IPS-18a (cell line): ENCODE data around the gene AGTR1.

Experiments
- H3K27ac ChIP-seq: one replicate; pipeline ENCODE4 v1.5.1; 2013; ENCODE audit warnings: low read length
- H3K27me3 ChIP-seq: one replicate; pipeline ENCODE4 v1.6.1; 2013; ENCODE audit warnings: mild to moderate bottlenecking, low read length; ENCODE audit not compliant: control insufficient read depth, insufficient read depth
- H3K36me3 ChIP-seq: one replicate; pipeline ENCODE4 v1.6.1; 2013; ENCODE audit warnings: low read depth, low read length; ENCODE audit not compliant: control insufficient read depth
- H3K4me1 ChIP-seq: one replicate; pipeline ENCODE4 v1.6.1; 2013; ENCODE audit warnings: low read depth, low read length; ENCODE audit not compliant: control insufficient read depth
- H3K4me3 ChIP-seq: one replicate; pipeline ENCODE4 v1.5.1; 2013; ENCODE audit warnings: low read length
- H3K9ac ChIP-seq: one replicate; pipeline ENCODE4 v1.6.1; 2013; ENCODE audit warnings: mild to moderate bottlenecking, low read length, moderate library complexity
- H3K9me3 ChIP-seq: one replicate; pipeline ENCODE4 v1.6.1; 2013; ENCODE audit warnings: low read depth, low read length; ENCODE audit not compliant: control insufficient read depth

AGTR1 gene

DNA sequence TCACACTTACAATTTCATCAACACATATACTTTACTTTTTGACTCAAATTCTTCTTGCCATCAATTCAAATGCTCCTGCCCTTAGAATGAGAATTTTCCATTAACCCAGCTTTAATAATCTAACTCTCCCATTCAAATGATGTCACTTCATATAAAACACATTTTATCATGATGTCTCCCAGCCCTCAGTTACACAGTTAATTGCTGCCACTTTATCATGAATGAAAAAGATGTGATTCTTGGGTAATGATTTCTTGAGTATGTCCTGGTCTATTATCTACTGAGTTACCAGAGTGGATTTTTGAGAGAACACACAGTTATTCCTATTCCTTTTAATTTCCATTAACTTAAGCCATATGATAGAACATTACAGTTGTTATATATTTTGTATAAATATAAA lies 7.6 kb downstream of the AGTR1 start:
- Histone ChIP-seq H3K9me3 (no peaks in the 10 kb centered on the region), H3K27ac (no peak overlapping the region), H3K9ac (no peak overlapping the region), H3K4me3 (no peak overlapping the region), H3K36me3 (no peaks in the 10 kb centered on the region), H3K27me3 (no peaks in the 10 kb centered on the region), H3K4me1 (no peaks in the 10 kb centered on the region)

DNA sequence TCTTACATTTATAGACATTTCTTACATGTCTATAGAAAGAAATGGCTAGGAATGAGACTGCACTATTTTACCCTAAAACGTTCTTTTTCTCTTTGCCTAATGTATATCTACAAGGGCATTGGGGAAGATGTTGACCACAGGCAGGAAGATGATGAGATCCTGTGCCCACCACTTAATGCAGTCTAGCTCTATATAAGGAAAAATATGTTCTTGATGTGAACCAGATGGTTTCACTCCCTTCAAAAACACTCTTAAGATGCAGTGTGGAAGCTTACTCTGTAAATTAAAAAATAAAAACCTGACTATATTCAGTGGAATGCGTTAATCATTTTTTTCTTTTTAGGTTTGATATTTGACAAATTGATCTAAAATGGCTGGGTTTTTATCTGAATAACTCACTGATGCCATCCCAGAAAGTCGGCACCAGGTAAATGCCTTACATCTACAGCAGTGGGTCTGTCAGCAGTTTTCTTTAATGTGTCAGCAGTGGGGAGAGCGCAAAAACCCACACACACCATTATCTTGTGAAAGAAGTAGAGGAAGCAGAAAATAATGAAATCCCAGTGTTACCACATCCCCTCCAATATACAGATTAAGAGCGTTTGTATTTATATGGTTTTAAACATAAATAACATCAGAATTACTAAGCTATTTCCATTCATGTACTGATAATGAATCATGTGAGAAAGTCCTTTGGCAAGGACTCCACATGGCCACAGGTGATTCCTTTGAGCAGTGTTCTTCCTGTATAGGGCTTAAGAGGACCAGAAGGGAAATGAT lies 10.1 kb downstream of the AGTR1 start:
- Histone ChIP-seq H3K27me3 (no peaks in the 10 kb centered on the region), H3K4me3 (no peak overlapping the region), H3K4me1 (no peaks in the 10 kb centered on the region), H3K36me3 (no peaks in the 10 kb centered on the region), H3K9me3 (no peaks in the 10 kb centered on the region), H3K27ac (no peak overlapping the region), H3K9ac (no peak overlapping the region)

DNA sequence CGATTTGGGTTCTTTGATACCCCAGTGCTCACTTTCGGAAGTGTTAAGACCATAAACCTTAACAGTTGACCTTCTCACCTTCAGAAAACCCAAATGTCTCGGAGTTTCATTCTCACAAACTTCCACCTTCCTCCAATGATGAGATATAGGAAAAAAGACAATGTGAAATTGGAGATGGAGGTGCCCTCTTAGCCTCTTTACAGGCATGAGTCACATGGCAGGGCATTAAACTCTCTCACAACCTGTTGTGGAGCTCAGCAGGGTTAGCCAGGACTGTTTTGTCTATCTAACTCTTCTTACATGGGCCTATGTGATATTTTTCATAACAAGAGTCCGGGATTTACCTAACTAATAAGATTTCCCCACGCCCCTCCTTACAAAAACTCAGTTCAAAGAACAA lies 10.7 kb downstream of the AGTR1 start:
- Histone ChIP-seq H3K9ac (no peak overlapping the region), H3K27me3 (no peaks in the 10 kb centered on the region), H3K4me1 (no peaks in the 10 kb centered on the region), H3K27ac (no peak overlapping the region), H3K4me3 (no peak overlapping the region), H3K36me3 (no peaks in the 10 kb centered on the region), H3K9me3 (no peaks in the 10 kb centered on the region)

DNA sequence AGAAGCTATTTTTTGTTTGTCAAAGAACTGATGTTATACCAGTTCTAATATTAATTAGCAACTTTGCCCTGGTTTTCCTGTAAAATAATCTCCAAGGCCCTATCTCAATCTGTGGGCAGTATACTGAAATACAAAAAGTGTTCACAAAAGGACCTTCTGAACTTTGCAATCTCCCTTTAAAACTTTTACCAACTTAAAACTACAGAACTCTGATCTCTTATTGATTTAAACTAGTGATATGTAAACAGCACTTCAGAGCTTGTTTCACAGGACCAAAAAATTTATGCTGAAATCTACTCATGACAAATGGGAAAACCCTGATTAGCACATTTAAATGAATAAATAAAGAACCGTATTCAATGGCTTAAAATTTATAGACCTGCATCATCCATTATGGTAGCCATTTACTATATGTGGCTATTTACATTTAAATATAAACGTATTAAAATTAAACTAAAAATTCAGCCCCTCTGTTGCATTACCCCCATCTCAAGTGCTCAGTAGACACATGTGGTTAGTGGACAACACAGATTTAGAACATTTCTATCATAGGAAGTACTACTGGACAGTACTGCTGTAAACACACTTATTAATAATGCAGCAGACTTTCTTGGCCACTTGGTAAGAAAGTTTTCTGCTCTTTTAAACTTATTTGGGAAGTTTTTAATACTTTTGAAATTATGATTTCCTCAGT lies 12.0 kb downstream of the AGTR1 start:
- Histone ChIP-seq H3K9ac (no peak overlapping the region), H3K27me3 (no peaks in the 10 kb centered on the region), H3K9me3 (no peaks in the 10 kb centered on the region), H3K4me1 (no peaks in the 10 kb centered on the region), H3K27ac (no peak overlapping the region), H3K4me3 (no peak overlapping the region), H3K36me3 (no peaks in the 10 kb centered on the region)

DNA sequence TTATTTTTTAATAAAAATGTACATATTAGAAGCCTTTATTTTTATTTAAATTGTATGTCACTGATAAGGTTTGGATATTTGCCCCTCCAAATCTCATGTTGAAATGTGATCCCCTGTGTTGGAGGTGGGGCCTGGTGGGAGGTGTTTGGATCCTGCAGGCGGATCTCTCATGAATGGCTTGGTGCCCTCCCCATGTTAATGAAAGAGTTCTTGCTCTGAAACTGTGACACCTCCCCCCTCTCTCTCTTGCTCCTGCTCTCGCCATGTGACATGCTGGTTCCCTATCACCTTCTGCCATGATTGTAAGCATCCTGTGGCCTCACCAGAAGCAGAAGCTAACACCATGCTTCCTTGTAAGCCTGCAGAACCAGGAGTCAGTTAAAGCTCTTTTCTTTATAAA lies 13.0 kb downstream of the AGTR1 start:
- H3K36me3 ChIP-seq = no peaks in the 10 kb centered on the region
- H3K4me1 ChIP-seq = no peaks in the 10 kb centered on the region
- no peak overlapping the region for H3K27ac ChIP-seq
- no peak overlapping the region for H3K4me3 ChIP-seq
- no peaks in the 10 kb centered on the region for H3K9me3 ChIP-seq
- H3K27me3 ChIP-seq = no peaks in the 10 kb centered on the region
- H3K9ac ChIP-seq = no peak overlapping the region

DNA sequence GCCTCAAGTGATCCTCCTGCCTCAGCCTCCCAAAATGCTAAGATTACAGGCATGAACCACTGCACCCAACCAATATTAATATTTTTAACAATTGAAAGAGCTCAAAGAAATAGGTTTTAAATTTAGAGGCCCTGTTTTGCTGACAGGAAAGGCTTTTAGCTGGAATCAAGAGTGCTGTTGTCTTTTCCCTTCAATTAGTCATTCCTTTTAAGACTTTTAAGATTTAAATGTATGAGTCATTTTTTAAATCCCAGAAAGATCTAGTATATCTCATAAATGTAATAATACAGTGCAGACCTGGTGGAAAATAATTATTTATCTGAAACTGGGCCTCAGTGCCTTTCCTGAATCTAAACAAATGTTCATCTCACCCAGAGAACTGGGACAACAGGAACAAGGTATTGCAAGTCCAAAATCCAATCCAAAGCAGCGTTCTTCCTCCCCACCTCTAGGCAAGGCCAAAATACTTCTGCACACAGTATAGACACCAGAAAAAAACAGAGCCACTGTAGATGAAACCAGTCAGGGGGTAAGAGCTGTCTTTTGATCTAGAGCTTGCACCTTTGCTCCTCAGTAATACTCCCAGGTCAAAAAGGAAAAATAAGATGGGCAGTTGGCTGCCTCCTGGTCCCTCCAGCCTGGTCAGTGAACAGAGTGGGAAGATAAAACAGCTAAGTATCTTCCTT lies 14.4 kb downstream of the AGTR1 start:
- no peaks in the 10 kb centered on the region for H3K36me3 ChIP-seq
- no peak overlapping the region for H3K9ac ChIP-seq
- no peaks in the 10 kb centered on the region for H3K27me3 ChIP-seq
- H3K27ac ChIP-seq = no peak overlapping the region
- H3K4me3 ChIP-seq = no peak overlapping the region
- H3K9me3 ChIP-seq = no peaks in the 10 kb centered on the region
- H3K4me1 ChIP-seq = no peaks in the 10 kb centered on the region

GRCh38 chr3:148714521-148714920 lies 16.8 kb downstream of the AGTR1 start:
- no peaks in the 10 kb centered on the region for H3K36me3 ChIP-seq
- H3K27me3 ChIP-seq = no peaks in the 10 kb centered on the region
- H3K9ac ChIP-seq = no peak overlapping the region
- no peaks in the 10 kb centered on the region for H3K9me3 ChIP-seq
- peaks cover 5% of the 10 kb centered on the region for H3K4me1 ChIP-seq
- no peak overlapping the region for H3K4me3 ChIP-seq
- no peak overlapping the region for H3K27ac ChIP-seq

DNA sequence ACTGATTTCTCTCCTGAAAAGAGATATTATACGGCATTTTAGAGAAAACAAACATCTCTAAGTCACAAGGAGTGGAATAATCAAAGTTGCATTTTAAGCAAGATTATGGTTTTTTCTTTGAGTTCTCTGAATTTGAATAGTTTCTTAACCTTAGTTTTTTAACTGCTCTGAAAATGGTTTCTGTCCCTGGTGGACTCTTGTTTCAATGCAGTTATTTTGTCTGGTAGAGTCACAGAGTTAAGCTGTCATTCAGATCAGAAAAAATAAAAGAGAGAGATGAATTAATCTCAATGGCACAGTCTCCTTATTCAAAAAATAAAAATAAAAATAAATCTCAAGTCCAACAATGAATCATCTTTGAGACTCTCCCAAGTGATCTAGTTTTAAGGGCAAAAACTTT lies 19.0 kb downstream of the AGTR1 start:
- Histone ChIP-seq H3K4me1 (peaks cover 11% of the 10 kb centered on the region), H3K36me3 (no peaks in the 10 kb centered on the region), H3K27ac (no peak overlapping the region), H3K9ac (no peak overlapping the region), H3K9me3 (no peaks in the 10 kb centered on the region), H3K27me3 (no peaks in the 10 kb centered on the region), H3K4me3 (no peak overlapping the region)

- Histone ChIP-seq H3K36me3 (no peaks in the 10 kb centered on the region), H3K27ac (no peak overlapping the region), H3K9me3 (no peaks in the 10 kb centered on the region), H3K9ac (no peak overlapping the region), H3K27me3 (no peaks in the 10 kb centered on the region), H3K4me3 (no peak overlapping the region), H3K4me1 (peaks cover 11% of the 10 kb centered on the region)
Measured at GRCh38 chr3:148717885-148718561, 20.3 kb downstream of the AGTR1 start.

- no peaks in the 10 kb centered on the region for H3K36me3 ChIP-seq
- no peak overlapping the region for H3K9ac ChIP-seq
- H3K4me3 ChIP-seq = no peak overlapping the region
- H3K27me3 ChIP-seq = no peaks in the 10 kb centered on the region
- no peaks in the 10 kb centered on the region for H3K9me3 ChIP-seq
- no peak overlapping the region for H3K27ac ChIP-seq
- H3K4me1 ChIP-seq = peaks cover 11% of the 10 kb centered on the region
Measured at GRCh38 chr3:148718982-148719862, 21.5 kb downstream of the AGTR1 start.

GRCh38 chr3:148720873-148721272 lies 23.2 kb downstream of the AGTR1 start:
- no peaks in the 10 kb centered on the region for H3K27me3 ChIP-seq
- no peaks in the 10 kb centered on the region for H3K9me3 ChIP-seq
- no peak overlapping the region for H3K9ac ChIP-seq
- peaks cover 11% of the 10 kb centered on the region for H3K4me1 ChIP-seq
- no peak overlapping the region for H3K27ac ChIP-seq
- no peaks in the 10 kb centered on the region for H3K36me3 ChIP-seq
- no peak overlapping the region for H3K4me3 ChIP-seq
